GM15510 (cell line): ENCODE results near the gene VWDE.

ENCODE experiments used
- POLR2A ChIP-seq: IDR thresholded peaks from 3 replicates; pipeline ENCODE4 v1.6.1; 2011; ENCODE audit warnings: borderline replicate concordance; ENCODE audit not compliant: insufficient read length; ENCODE audit errors: extremely low read depth

VWDE gene

GRCh38 chr7:12415072-12415471 lies 11.4 kb upstream of the VWDE start:
- no peak for TF ChIP-seq POLR2A

- no peak for TF ChIP-seq POLR2A
Observed at GRCh38 chr7:12412407-12412806, 8.7 kb upstream of the VWDE start.

DNA sequence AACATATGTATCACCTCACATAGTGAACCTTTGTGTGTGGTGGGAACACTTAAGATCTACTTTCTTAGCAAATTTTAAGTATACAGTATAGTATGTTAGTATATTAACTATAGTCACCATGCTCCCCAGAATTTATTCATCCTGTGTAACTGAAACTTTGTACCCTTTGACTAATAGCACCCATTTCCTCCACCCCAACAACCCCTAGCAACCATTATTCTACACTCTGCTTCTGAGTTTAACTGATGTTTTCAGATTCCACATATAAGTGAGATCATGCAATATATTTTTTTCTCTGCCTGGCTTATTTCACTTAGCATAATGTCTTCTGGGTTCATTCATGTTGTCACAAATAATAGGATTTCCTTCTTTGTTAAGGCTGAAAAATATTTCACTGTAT lies 6.9 kb upstream of the VWDE start:
- no peak for TF ChIP-seq POLR2A

- no peak for TF ChIP-seq POLR2A
Observed at GRCh38 chr7:12409097-12409711, 5.5 kb upstream of the VWDE start.

- no peak for TF ChIP-seq POLR2A
Observed at GRCh38 chr7:12402365-12402725, 1.3 kb downstream of the VWDE start.

DNA sequence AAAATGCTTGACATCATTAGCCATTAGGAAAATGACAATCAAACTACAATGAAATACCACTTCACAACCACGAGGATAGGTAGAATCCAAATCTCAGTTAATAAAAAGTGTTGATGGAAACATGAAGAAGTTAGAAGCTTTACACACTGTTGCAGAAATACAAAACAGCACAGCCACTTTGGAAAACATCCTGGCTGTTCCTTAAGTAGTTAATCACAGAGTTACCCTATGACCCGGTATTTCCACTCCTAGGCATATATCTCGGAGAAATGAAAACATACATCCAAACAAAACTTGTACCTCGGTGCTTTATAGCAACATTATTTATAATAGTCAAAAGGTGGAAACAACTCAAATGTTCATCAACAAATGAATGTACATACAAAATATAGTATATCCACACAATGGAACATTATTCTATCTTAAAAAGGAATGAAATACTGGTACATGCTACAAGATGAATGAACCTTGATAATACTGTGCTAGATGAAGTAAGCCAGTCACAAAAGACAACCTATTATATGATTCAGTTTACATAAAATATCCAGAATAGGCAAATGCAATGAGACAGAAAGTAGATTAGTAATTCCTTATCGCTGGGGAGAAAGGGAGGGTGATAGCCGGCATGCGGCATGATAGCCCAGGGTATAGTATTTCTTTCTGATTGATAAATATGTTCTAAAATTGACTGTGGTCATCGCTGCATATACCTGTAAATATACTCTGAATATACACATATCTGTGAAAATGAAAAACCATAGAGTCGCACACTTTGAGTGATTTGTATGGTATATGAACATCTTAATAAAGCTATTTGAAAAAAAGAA lies 1.9 kb downstream of the VWDE start:
- no peak for TF ChIP-seq POLR2A

DNA sequence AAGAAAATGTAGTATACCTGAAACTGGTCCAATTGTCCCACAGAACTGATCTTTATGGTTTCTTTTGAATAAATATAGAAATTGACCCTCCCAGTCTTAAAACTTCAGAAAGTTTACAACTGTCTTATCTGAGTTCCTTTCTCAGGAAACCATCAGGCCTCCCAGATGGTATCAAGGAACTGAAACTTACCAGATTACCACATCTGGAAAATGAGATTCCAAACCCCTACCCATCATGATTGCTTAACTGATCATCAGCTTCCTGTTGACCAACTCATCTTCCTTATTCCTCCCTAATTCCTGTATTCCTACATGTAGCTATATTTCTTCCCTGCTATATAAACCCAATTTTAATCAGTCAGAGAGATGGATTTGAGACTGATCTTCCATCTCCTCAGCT lies 5.5 kb downstream of the VWDE start:
- no peak for TF ChIP-seq POLR2A

DNA sequence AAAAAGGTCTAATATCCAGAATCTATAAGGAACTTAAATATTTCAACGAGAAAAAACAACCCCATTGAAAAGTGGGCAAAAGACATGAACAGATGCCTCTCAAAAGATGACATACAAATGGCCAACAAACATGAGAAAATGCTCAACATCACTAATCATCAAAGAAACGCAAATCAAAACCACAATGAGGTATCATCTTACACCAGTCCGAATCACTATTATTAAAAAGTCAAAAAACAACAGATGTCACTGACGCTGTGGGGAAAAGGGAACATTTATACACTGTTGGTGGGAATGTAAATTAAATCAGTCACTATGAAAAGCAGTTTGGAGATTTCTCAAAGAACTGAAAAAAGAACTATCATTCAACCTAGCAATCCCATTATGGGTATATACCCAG lies 6.0 kb downstream of the VWDE start:
- no peak for TF ChIP-seq POLR2A

GRCh38 chr7:12391922-12392615 lies 11.6 kb downstream of the VWDE start:
- TF ChIP-seq POLR2A = no peak

DNA sequence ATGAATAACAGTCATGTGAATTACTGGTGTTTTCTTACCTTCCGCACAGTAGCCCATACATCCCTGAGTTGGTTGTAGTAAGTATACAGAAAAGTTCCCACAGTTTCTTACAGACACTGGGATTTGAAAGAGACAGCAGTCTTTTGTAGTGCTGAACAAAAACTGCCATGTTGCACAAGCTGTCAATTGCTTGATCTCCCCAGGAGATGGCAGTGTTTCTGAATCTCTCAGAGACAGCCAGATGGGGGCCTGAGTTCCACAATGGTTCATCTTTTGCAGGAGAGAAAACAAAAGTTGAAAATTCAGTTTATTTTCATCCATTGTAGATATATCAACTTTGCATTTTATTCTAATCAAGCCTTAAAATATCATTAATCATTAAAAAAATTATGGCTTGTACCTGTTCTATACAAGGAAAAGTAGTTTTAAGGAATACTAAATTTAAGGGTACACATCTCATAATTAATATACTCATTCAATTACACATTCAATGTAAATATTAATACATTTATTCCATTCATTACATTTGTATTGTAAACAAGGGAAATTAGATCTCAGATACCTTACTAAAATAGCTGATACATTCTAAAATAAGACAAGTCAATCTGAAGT lies 14.5 kb downstream of the VWDE start:
- TF ChIP-seq POLR2A = no peak

GRCh38 chr7:12386313-12386740 lies 17.3 kb downstream of the VWDE start:
- TF ChIP-seq POLR2A = no peak

GRCh38 chr7:12385364-12385786 lies 18.3 kb downstream of the VWDE start:
- TF ChIP-seq POLR2A = no peak

DNA sequence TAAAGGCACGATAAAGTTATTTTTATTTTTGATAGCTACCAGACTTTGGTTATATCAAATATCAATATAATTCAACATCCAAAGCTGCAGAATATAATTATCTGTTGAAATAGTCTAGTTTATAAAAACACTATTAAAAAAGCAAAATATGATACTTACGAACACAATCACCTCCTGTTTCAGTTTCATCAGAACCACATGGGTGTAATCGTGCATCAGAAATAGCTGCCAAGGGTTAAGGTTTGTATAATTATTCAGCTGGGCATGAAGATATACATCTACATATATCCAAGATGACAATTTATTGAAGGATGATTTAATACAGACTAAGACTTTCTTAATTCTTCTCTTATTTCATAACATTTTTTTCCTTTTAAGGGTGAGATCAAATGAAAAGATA lies 20.3 kb downstream of the VWDE start:
- TF ChIP-seq POLR2A = no peak

DNA sequence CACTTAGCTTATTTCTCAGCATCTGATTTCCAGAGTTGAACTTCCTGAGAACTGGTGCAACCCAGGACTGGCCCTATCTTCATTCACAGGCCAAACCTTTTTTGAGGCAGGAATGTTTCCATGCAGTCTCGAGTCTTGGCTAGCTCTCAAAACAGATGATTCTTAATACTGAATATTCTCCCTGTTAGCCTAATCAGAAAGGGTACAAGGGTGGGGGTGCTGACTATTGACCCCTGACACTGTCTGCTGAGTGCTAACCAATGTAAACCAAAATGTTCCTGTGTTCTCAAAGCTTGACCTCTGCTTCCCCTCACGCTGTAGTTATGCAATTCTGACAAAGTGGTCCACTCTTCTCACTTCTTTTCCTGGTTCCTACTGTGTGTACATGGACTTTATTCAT lies 25.3 kb downstream of the VWDE start:
- no peak for TF ChIP-seq POLR2A

GRCh38 chr7:12377406-12377805 lies 26.3 kb downstream of the VWDE start:
- no peak for TF ChIP-seq POLR2A

DNA sequence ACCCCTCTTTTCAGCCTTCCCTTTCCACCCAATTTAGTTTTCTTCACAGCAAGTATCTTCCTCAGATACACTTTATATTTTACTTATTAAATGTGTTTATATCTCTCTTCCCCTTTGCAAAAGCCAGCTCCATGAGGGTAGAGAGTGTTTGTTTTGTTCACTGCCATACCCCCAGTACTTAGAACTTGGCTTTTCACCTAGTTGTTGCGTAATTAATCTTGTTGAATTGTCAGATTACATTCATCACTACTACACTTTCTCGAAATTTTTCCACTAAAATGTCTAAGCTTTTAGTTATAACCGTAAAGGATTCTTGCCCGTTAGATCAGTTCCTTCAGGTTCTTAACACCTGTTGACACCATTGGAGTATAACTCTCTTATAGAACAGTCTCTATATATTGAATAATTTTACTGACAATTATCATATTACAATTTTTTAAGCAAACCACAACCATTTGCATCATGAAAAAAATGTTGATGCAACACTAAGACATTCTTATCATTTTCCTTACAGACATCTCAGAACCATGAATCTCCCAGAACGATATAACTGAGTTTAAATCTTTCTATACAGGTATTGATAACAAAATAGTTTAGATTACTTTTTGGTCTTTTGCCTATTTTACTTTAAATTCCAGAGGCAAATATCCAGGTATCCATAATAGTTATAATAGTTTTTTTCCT lies 29.9 kb downstream of the VWDE start:
- no peak for TF ChIP-seq POLR2A

DNA sequence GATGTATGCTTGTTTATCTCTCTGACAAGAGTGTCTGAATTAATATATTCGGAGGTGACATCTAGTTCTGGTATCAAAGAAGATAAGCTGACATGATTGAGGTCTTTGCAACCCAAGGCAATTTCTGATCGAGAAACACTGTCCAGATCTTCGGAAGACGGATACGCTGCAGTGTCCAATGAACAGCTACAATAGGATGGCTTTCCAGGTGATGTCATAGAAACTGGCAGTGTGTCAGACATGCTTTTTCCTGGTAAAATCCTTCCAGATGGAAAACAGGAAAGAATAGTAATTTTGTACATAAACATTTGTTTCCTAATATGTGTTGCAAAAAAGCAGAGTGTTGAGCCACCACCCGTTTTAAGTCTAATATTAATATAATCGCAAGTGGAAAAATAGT lies 33.4 kb downstream of the VWDE start:
- TF ChIP-seq POLR2A = no peak
